GM21786 (cell line): ENCODE measurements around the gene PRDM12.

Source experiments
- ATAC-seq: cut with Tn5 transposase; IDR thresholded peaks from one replicate; pipeline ENCODE4 v1.9.1; 2021; ENCODE audit not compliant: unreplicated experiment

The PRDM12 gene

DNA sequence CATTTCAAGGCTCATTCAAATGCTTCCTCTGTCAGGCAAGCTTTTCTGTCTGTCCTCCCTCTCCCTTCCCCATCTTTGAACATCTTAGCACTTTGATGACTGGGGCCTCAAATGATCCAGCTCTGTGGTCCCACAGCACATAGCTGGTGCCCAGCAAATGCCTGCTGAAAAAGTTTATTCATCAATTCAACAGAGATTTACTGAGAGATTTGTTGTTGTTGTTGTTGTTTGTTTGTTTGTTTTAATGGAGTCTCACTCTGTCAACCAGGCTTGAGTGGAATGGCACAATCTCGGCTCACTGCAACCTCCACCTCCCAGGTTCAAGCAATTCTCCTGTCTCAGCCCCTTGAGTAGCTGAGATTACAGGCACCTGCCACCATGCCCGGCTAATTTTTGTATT lies 23.2 kb downstream of the PRDM12 start:
- ATAC-seq: no peak

DNA sequence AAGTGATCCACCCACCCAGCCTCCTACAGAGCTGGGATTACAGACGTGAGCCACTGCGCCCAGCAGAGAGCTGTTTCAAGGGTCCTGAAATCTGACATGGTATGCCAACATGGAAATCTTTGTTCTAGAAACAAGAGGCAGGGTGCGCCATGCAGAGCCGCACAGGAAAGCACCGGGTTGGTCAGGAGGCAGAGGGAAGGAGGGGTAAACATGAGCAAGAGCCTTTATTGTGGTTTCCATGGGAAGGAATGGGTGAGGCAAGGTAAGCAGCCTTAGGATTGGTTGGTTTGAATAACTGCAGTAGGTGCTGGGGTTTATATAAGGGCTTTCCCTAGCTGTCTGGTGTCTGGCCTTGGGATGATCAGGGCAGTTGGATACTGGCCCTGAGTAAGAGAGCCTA lies 23.7 kb downstream of the PRDM12 start:
- no peak for ATAC-seq

DNA sequence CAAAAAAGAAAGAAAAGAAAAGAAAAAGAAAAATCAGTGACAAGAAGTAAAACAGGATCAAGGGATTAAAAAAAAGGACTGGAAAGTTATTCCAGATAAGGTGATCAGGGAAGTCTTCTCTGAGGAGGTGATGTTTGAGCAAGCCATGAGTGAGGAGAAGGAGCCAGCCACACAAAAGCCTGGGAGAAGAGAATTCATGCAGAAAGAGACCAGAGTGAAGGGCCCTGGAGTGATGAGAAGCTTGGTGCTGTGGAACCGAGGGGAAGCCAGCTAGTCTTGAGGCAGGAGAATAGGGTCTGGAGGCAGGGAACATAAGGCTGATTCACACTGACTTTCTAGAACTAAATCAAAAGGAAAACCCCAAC lies 25.2 kb downstream of the PRDM12 start:
- no peak for ATAC-seq

- no peak for ATAC-seq
Observed at GRCh38 chr9:130689937-130690700, 25.7 kb downstream of the PRDM12 start.

DNA sequence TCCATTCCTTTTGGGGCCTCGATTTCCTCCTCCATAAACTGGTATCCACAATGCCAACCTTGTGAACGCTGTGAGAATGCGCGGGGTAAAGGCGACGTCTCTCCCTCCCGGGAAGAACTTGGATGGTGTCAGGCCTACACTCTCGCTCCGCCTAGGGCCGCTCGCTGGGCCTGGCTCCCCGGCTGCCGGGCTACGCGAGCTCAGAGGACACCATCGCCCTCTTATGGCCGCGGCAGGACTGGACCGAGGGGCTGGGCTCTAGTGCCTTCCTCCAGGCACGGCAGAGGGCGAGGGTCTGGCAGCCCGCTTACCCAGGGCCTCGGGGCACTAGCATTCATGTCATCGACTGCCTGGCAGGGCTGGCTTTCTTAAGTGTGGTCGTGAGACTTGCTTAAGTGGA lies 27.9 kb downstream of the PRDM12 start:
- no peak for ATAC-seq

DNA sequence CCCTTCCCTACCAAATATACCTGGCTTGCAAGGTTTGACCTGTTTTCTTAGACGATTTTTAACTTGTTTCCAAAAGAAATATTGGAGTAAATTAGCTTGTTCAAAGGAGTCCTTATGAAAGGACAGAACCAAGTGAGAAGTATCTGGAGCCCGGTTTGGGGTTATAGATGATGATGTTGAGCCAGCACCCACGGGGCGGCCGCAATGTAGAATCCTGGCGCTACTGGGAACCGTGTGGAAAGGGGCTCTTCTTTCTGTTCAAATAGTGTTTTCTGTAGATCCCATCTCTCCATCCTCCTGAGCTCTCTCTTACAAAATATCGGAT lies 28.7 kb downstream of the PRDM12 start:
- ATAC-seq: no peak

DNA sequence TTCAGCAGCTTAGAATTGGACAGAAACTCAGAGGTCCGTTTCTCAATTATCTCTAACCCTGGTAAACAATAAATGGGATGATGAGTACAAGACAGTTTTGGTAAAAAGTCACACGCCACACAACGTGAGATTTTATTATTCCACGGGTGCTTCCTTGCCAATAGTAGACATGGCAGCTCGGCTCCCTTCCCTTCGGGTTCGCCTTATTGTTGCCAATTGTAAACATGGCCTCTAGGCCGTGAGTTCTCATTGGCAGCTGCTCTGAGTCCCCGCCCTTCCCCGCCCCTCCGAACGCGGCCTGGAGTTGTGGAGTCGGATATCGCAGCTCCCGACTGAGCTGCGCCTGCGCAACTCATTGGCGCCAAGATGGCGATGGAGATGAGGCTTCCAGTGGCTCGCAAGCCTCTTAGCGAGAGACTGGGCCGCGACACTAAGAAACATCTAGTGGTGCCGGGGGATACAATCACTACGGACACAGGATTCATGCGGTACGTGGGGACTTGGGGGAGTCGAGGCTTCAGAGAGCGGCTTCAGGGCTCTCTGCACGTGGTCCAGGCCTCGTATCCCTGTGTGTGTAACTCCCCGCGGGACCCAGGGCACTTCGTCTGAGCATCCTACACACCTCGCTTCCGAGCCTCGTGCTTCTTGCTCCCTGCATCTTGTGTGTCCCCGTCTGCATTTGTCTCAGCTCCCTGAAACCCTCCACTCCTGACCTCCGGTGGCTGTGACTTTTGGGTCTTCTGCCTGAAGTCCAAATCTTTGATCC lies 29.2 kb downstream of the PRDM12 start, which contains the start of gene EXOSC2:
TSS of gene EXOSC2 (plus strand) at position 355 of the 766 bp plus-strand sequence. CDS start at position 367, 12 bp downstream.
- peak; percentile 91 for ATAC-seq

- ATAC-seq: no peak
Observed at GRCh38 chr9:130694205-130694604, 29.8 kb downstream of the PRDM12 start.

DNA sequence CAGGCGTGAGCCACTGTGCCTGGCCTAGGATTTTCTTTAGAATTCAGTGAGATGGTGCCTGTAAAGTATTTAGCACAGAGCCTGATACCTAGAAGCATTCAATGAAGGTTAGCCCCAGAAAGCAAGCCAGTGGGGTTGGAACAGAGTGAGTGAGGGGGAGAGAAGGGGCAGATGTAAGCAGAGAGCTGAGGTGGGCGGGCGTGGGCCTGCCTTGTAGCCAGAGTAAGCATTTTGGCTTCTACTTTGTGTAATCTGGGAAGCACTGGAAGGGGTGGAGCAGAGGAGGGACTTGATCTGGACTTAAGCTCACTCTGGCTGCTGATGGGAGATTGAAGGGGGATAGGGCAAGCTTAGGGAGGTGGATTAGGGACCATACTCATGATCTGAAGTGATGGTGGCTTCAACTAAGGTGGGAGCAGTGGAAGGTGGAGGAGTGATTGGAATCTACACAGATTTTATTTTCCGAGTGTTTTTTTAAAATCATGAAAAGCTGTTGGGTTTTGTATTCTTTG lies 31.8 kb downstream of the PRDM12 start:
- no peak for ATAC-seq

DNA sequence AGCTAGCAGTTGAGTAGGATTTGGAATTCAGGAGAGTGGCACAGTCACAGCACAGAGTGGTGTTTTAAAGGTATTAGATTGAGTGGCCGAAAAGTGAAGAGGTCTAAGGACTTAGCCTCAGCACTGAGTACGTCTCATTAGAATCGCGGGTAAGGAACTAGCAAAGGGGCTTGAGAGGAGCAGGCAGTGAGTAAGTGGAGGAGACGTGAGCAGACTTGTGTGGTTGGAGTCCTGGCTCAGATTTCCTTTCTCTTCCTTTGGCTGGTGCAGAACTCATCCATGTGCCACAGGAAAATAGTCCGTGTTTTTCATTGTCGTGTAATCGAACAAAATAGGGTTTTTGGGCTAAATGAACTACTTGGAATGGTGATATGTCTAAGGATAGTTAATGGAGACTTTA lies 32.6 kb downstream of the PRDM12 start:
- no peak for ATAC-seq

DNA sequence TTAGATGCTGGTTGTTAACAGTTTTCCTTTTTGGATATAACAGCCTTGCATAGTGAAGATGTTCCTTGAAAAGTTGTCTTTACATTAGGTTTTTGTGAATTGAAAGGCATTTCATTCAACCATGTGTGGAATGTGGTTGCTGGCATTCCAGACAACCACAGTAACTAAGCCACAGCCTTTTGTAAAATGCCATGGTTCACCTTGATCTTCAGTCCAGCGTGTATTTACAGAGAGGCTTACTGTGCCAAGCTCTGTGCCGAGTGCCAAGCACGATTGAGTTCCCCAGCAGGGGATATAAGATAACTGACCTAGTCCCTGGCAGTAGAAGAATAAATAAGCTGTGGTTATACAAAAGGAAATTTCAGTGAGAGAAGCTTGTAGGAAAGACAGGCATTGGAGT lies 34.1 kb downstream of the PRDM12 start:
- ATAC-seq: no peak

DNA sequence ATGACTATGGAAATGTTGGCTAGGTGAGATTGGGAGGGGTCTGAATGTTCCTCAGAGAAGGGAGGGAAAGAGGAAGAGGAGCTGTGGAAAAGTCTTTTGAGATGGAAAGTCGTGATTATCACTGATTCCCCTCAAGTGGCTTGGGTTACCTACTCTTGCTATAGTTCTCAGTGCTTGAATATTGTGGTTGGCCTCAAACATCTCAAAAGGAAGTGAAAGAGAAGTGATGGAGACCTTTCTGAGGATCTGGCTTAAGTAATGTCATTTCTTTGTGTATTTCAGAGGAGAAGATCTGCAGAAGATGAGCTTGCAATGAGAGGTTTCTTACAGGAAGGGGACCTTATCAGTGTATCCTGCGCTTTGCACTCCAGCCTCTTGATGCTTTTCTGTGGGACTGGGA lies 34.7 kb downstream of the PRDM12 start:
- ATAC-seq: no peak

- no peak for ATAC-seq
Observed at GRCh38 chr9:130701059-130702022, 36.9 kb downstream of the PRDM12 start.

- no peak for ATAC-seq
Observed at GRCh38 chr9:130703501-130703900, 39.1 kb downstream of the PRDM12 start.

- ATAC-seq: no peak
Observed at GRCh38 chr9:130707225-130707976, 43.0 kb downstream of the PRDM12 start.

DNA sequence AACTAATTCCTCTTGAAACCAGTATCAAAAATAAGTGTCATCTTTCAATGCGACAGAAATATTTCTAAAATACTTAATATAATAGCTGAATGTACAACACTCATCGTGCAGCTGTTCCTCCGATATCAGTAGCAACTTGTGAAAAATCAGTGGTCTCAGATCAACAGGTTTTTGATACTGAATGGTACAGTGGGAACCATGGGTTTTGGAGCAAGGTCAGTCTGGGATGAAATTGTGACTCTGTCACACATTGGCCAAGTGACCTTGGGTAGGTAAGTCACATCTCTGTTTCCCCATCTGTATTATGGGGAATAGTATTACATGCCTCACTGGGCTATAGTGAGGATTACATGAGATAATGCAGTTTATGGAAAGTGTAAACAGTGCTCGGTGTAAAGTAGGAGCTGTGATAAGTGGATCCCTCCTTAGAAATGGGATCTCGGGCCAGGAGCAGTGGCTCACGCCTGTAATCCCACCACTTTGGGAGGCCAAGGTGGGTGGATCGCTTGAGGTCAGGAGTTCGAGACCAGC lies 46.5 kb downstream of the PRDM12 start:
- no peak for ATAC-seq

DNA sequence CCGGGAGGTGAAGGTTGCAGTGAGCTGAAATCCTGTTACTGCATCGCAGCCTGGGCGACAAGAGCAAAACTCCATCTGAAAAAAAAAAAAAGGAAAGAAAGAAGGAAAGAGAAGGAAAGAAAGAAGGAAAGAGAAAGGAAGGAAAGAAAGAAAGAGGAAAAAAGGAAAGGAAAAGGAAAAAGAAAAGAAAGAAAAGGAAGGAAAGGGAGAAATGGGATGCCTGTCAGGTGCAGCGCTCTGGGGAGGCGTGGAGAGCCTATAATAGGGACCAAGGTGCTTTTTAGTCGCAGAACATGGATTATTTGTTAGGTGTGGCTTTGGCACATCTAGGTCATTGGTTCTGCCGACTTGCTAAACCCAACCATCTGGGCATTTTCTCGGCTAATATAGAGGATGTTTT lies 47.1 kb downstream of the PRDM12 start:
- ATAC-seq: no peak

GRCh38 chr9:130712564-130713285 lies 48.3 kb downstream of the PRDM12 start:
- peak; percentile 95 for ATAC-seq

DNA sequence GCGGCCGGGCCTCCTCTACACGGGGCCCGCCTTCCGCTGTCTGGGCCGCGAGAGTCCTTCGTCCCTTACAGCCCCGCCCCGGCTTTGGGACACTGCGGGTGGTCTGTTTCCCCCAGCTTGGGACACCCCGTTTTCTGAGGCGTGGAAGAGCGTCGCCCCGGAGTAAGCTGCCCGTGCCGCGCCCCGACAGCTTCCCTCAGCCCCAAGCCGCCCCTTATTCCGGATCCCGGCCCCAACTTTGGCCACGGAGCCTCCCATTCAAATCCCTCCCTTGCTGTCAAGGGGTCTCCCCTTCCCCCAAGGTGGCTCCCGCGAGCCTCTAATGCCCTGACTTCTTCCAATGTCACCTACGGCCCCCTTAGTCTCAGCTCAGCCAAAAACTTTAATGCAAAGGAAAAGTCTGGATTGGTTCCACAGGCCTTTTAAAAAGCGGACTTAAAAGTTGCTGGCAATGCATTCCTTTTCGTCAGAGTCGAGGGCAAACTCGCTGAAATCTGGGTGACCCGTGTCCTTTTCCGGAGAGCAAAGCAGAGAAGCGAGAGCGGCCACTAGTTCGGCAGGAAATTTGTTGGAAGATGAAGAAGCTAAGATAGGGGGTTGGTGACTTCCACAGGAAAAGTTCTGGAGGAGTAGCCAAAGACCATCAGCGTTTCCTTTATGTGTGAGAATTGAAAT lies 49.0 kb downstream of the PRDM12 start:
- ATAC-seq: no peak
